Central memory CD8-positive, alpha-beta T cell (primary cell): ENCODE data around the gene TACC2.

Source experiments
- ATAC-seq: fragments of 150-1000 bp; cut with Tn5 transposase; replicated peaks from 2 replicates; pipeline ENCODE4 v1.10.0; 2022; ENCODE audit warnings: mild to moderate bottlenecking, moderate FRiP score, moderate number of reproducible peaks; ENCODE audit not compliant: poor library complexity, severe bottlenecking; ENCODE audit errors: extremely low read depth
- DNase-seq, 2 donors: peaks; one replicate each; pipeline ENCODE4 v3.0.0; 2021; ENCODE audit warnings: low spot score in 2 of 2
- H3K27ac Mint-ChIP-seq: one replicate; pipeline ENCODE4 v1.8.0; 2022; ENCODE audit warnings: low read depth, mild to moderate bottlenecking, moderate library complexity, mixed read lengths
- H3K27me3 Mint-ChIP-seq: one replicate; pipeline ENCODE4 v1.8.0; 2022; ENCODE audit warnings: mixed read lengths
- H3K36me3 Mint-ChIP-seq: one replicate; pipeline ENCODE4 v1.8.0; 2022; ENCODE audit warnings: mild to moderate bottlenecking, moderate library complexity, mixed read lengths; ENCODE audit not compliant: insufficient read depth
- H3K4me1 Mint-ChIP-seq: one replicate; pipeline ENCODE4 v1.8.0; 2022; ENCODE audit warnings: mixed read lengths
- H3K4me3 Mint-ChIP-seq: one replicate; pipeline ENCODE4 v1.8.0; 2022; ENCODE audit warnings: mild to moderate bottlenecking, moderate library complexity, mixed read lengths
- H3K9me3 Mint-ChIP-seq: one replicate; pipeline ENCODE4 v1.8.0; 2022; ENCODE audit warnings: mixed read lengths

TACC2 gene

DNA sequence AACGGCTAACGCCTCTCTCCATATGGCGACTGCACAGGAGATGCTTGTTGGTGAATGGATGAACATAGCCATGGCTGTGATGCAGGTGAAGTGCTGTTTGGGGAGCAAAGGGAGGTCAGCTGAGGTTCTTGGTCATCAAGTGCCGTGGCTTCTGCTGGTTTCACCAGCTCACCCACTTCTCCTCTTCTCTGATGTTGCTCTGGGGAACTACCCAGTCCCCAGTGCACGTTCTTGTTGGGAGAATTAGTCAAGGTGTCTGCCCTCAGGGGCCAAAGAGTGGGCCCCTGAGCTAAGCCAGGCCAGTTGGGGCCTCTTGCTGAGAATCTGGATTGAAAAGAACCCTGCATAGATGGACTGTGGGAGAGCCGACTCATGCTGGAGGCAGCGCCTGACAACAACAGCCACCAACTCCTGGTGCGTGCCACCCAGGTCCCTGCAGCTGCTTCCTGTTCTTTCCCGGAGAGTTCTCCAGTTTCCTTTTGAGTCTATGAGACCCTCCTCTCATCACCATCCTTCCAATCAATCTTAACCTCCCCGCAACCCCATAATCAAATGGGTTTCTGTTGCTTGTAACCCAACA lies 285.1 kb downstream of the TACC2 start:
- H3K4me1 Mint-ChIP-seq: no peaks in the 10 kb centered on the region
- no peaks in the 10 kb centered on the region for H3K36me3 Mint-ChIP-seq
- H3K4me3 Mint-ChIP-seq: no peak overlapping the region
- H3K27ac Mint-ChIP-seq: no peak overlapping the region
- no peak for ATAC-seq
- H3K27me3 Mint-ChIP-seq: peaks cover 17% of the 10 kb centered on the region
- H3K9me3 Mint-ChIP-seq: no peaks in the 10 kb centered on the region
- no peak for DNase-seq

DNA sequence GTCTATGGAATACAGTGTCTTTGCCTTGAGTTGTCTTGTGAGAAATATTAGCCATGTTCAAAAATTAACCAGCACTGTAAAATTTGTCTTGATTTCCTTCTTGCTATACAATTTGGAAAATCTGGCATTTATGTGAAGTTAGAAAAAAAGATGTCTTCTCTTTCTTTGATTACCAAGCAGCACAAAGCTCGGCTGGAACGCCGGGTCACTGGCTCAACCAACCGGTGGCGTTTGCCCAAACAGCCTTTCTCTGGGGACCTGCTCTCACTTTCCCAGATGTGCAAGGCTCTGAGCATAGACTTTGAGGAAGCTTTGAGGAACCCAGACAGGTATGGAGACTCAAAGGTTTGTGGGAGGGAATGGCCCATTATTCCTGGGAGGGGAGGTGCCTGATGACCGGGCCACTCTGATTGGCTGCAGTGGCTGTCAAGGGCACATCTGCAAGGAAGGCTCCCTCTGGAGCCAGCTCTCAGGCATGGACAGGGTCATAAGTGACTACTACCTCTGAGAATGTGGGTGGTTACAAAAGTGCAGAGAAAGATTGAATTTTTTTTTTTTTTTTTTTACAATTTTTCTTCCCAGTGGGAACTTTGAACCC lies 287.7 kb downstream of the TACC2 start:
- no peaks in the 10 kb centered on the region for H3K9me3 Mint-ChIP-seq
- H3K4me3 Mint-ChIP-seq: no peak overlapping the region
- ATAC-seq (no peak), DNase-seq (no peak)
- peaks cover 29% of the 10 kb centered on the region for H3K27me3 Mint-ChIP-seq
- no peaks in the 10 kb centered on the region for H3K36me3 Mint-ChIP-seq
- H3K4me1 Mint-ChIP-seq: peaks cover 6% of the 10 kb centered on the region
- H3K27ac Mint-ChIP-seq: no peak overlapping the region

DNA sequence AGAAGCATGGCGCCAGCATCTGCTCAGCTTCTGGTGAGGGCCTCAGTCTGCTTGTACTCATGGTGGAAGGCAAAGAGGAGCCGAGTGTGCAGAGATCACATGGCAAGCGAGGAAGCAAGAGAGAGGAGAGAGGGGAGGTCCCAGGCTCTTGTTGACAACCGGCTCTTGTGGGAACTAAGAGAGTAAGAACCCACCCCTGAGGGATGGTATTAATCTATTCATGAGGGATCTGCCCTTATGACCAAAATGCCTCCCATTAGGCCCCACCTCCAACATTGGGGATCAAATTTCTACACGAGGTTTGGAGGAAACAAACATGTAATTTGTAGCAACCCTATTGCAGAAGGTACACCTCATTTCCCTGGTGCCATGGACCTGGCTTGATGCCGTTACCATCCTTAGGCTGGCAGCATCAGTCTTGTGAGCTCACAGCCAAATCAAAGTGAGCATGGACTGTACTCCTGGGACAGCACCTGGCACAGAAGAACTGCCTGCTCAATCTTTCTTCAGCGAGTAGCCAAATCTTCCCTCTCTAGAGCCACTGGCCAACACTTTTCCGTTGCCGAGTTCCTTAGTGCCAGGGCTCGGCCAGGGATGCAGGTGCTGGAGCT lies 288.7 kb downstream of the TACC2 start:
- Mint-ChIP-seq H3K4me1 (peaks cover 6% of the 10 kb centered on the region), H3K27ac (no peak overlapping the region), H3K36me3 (no peaks in the 10 kb centered on the region), H3K4me3 (no peak overlapping the region), H3K9me3 (no peaks in the 10 kb centered on the region), H3K27me3 (peaks cover 36% of the 10 kb centered on the region)
- no peak for DNase-seq
- ATAC-seq: no peak

DNA sequence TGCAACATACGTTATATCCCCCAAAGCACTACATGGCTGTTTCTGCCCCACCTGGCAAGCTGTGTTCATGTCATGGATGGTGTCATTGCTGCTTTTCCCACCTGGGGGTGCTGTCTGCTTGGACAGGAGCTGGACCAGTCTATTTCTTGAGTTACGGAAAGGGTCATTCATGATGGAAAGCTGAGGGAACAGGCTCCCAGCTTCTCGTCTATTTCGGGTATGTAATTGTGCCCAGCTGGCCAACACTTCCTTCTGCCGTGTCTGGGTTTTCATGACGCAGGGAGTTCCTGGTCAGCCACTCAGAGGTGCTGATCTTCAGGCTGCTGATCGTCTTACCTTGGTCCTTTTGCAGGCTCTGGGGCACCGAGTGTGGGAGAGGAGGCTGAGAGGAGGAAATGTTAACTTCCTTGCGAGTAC lies 290.8 kb downstream of the TACC2 start:
- H3K36me3 Mint-ChIP-seq: no peaks in the 10 kb centered on the region
- H3K27me3 Mint-ChIP-seq: peaks cover 45% of the 10 kb centered on the region
- no peak overlapping the region for H3K27ac Mint-ChIP-seq
- ATAC-seq: no peak
- no peak for DNase-seq
- no peaks in the 10 kb centered on the region for H3K9me3 Mint-ChIP-seq
- no peak overlapping the region for H3K4me3 Mint-ChIP-seq
- H3K4me1 Mint-ChIP-seq: peaks cover 6% of the 10 kb centered on the region

DNA sequence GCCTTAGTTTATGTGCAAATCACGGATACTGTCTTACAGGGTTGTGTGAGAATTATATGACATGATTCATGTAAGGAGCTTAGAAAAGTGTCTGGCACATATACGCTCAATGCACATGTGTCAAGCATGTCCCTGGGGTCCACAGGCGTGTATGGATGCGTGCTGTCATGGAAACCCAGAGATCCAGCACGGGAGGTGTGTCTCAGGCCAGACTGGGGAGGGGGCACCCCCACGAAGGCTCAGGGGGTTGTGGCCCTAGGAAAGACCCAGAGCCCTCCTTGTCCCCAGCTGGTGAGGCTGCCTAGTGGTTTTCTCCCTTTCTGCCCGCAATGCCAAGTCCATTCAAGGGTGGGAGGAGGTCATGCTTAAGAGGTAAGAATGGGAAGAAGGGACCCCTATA lies 291.2 kb downstream of the TACC2 start:
- H3K4me1 Mint-ChIP-seq: peaks cover 6% of the 10 kb centered on the region
- H3K9me3 Mint-ChIP-seq: no peaks in the 10 kb centered on the region
- ATAC-seq (no peak), DNase-seq (no peak)
- H3K27me3 Mint-ChIP-seq: peaks cover 45% of the 10 kb centered on the region
- H3K36me3 Mint-ChIP-seq: no peaks in the 10 kb centered on the region
- H3K4me3 Mint-ChIP-seq: no peak overlapping the region
- no peak overlapping the region for H3K27ac Mint-ChIP-seq

DNA sequence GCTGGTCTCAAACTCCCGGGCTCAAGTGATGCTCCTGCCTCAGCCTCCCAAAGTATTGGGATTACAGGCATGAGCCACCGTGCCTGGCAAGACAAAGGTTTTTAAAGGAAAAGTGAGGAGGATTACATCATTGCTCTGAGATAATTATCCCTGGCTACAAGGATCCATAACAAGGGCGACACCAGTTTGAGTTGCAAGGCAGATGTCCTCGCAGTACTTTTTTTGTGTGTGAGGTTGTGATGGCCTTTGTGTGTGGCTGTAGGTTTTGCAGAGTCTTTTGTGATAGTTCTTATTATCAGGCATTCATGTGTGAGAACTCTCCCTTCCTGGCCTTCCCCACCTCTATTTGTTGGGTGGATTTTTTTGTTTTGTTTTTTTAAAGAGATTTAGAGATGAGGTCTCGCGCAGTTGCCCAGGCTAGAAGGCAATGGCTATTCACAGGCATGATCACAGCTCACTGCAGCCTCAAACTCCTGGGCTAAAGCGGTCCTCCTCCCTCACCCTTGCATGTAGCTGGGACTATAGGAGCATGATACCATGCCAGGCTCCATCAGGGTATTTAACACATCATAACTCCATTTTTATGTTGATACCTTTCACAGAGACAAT lies 292.2 kb downstream of the TACC2 start:
- H3K27ac Mint-ChIP-seq: no peak overlapping the region
- H3K36me3 Mint-ChIP-seq: no peaks in the 10 kb centered on the region
- DNase-seq: no peak
- H3K4me1 Mint-ChIP-seq: peaks cover 6% of the 10 kb centered on the region
- no peaks in the 10 kb centered on the region for H3K9me3 Mint-ChIP-seq
- H3K27me3 Mint-ChIP-seq: peaks cover 45% of the 10 kb centered on the region
- H3K4me3 Mint-ChIP-seq: no peak overlapping the region
- no peak for ATAC-seq

DNA sequence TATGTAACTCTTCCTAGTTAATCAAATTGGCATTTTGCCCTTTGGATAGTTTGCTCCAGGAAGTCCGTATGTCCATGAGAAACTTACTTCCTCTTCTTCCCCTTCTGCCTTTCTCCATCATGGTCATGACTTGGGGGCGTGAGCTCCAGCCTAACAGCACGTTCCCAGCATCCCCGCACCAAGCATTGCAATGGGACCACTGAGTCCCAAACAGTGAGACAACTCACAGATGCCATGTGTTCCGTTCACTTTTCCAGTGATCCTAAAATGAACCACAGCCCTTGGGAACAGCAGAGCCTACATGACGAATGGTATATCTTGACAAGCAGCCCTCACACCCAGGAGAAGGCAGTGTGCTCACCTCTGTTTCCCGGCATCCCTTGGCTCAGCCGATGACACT lies 292.8 kb downstream of the TACC2 start:
- no peak overlapping the region for H3K4me3 Mint-ChIP-seq
- H3K27me3 Mint-ChIP-seq: peaks cover 51% of the 10 kb centered on the region
- ATAC-seq (no peak), DNase-seq (no peak)
- H3K4me1 Mint-ChIP-seq: peaks cover 6% of the 10 kb centered on the region
- no peaks in the 10 kb centered on the region for H3K36me3 Mint-ChIP-seq
- no peaks in the 10 kb centered on the region for H3K9me3 Mint-ChIP-seq
- no peak overlapping the region for H3K27ac Mint-ChIP-seq

DNA sequence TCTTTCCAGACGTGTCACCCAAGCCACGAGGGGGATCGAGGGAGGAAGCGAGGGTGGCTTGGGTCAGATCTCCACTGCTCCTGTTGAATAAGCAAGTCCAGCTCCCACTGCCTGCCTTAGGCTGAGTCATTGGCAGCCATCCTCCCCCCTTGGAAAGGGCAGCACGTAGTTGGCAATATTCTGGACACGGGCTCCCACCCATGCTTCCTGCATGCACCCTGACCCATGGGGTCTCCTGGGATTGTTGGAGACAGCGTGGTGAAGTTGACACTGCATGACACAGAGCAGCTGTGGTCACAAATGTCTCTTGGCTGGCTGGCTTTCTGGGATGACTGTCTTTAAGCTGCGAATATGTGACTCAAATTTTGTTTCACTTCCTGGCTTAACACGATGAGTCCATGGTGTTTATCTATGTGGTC lies 293.3 kb downstream of the TACC2 start:
- H3K4me3 Mint-ChIP-seq: no peak overlapping the region
- peaks cover 56% of the 10 kb centered on the region for H3K27me3 Mint-ChIP-seq
- ATAC-seq (no peak), DNase-seq (no peak)
- peaks cover 6% of the 10 kb centered on the region for H3K4me1 Mint-ChIP-seq
- no peak overlapping the region for H3K27ac Mint-ChIP-seq
- H3K9me3 Mint-ChIP-seq: no peaks in the 10 kb centered on the region
- no peaks in the 10 kb centered on the region for H3K36me3 Mint-ChIP-seq

DNA sequence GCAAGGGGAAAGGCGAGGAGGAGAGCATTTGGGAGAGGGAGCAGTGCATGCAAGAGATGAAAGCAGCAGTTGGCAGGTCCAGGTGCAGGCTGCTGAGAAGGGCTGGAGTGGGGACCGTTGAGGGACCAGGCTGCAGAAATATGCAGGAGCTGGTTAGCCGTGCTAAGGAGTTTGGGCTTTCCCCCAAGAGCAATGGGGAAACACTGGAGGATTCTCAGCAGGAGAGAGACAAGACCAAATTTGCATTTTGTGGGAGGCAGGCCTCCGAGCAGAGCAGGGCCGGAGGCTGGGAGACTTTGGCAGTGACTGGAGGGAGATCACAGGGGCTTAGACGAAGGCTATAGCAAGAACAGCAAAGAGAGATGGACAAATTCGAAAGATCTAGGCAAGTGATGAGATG lies 293.9 kb downstream of the TACC2 start:
- DNase-seq: no peak
- Mint-ChIP-seq H3K9me3 (no peaks in the 10 kb centered on the region), H3K27me3 (peaks cover 63% of the 10 kb centered on the region), H3K36me3 (no peaks in the 10 kb centered on the region), H3K27ac (no peak overlapping the region), H3K4me3 (no peak overlapping the region), H3K4me1 (peaks cover 6% of the 10 kb centered on the region)
- ATAC-seq: no peak

DNA sequence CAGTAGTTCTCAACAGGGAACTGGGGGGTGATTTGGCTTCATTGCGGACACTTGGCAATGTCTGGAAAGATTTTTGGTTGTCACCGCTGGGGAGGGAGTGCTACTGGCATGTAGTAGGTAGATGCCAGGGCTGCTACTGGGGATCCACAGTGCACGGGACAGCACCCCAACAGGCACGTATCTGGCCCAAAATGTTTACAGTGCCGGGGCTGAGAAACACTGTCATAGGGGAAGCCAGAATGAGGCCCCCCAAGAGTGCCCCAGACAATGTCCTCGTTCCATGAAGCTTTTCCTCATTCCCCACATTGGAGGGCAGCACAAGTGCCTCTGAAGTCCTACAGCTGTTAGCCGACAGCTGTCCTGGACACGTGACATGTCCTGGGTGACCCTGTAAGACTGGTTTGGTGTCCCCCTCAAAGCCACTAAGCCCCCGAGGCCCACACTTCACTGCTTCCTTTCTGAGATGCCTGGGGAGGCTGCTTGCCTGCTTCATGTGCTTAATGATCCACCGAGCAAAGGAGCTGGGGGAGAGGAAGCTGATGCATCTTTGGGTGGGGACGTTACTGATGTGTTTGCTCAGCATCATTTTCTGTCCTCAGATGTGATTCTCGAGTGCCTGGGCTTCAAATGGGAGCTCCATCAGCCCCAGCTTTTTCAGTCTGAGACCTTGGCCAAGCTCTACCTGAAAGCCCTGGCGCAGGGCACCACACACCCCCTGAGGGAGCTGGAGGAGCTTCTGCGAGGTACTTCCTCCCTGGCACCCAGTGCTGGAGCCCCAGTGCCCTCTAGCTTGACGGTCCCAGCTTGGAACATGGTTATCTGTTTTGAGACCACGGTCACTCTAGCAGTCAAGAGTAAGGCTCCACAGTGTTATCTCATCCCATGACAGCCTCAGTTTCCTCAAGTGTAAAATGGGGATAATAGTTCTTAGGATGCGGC lies 296.8 kb downstream of the TACC2 start:
- DNase-seq: no peak
- Mint-ChIP-seq H3K4me1 (no peaks in the 10 kb centered on the region), H3K4me3 (no peak overlapping the region), H3K36me3 (no peaks in the 10 kb centered on the region), H3K27me3 (peaks cover 50% of the 10 kb centered on the region), H3K27ac (no peak overlapping the region), H3K9me3 (no peaks in the 10 kb centered on the region)
- ATAC-seq: no peak

DNA sequence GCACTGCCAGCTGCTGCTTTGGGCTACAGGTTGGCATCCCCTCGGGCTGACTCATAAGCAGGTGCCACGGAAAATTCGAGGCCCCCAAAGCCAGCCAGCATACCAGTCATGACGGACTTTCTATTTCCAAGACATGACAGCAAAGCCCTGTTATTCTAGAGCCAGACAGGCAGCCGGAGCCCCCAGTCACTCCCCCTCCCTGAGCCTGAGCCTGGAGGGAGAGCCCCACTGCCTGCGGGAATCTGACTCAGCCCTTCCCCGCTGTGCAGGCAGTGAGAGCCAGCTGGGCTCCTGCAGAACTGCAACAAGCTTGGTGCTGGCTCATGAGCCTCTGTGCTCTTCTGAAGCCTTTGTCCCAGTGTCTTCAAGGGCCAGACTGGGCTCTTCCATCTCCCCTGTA lies 297.9 kb downstream of the TACC2 start:
- Mint-ChIP-seq H3K4me1 (no peaks in the 10 kb centered on the region), H3K4me3 (no peak overlapping the region), H3K27ac (no peak overlapping the region), H3K36me3 (no peaks in the 10 kb centered on the region), H3K27me3 (peaks cover 43% of the 10 kb centered on the region), H3K9me3 (no peaks in the 10 kb centered on the region)
- DNase-seq (no peak), ATAC-seq (no peak)

DNA sequence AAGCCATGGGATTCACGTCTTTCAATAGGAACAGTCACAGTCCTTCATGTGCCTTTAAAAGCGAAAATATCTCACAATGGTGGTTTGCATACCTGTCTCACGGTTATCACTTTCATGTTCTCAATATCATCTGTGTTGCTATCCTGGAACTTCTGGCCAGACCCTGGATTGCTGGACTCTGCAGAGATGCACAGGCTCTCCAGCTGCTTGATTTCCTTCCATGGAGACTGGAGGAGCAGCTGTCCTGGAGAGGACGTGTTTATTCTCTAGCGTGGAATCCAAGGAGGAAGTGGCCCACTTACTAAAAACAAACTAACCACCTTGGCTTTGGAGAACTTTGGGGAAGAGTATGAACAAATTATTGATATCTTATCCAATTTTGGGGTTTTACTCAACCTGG lies 298.6 kb downstream of the TACC2 start:
- Mint-ChIP-seq H3K27ac (no peak overlapping the region), H3K9me3 (no peaks in the 10 kb centered on the region), H3K27me3 (peaks cover 36% of the 10 kb centered on the region), H3K4me3 (no peak overlapping the region), H3K4me1 (no peaks in the 10 kb centered on the region), H3K36me3 (no peaks in the 10 kb centered on the region)
- no peak for DNase-seq
- ATAC-seq: no peak
